Measurements from ENCODE around the gene PAQR6.

- TF ChIP-seq CTCF (IDR thresholded peaks at IDR 0.05) = no peak
- TF ChIP-seq POLR2A (IDR thresholded peaks at IDR 0.05) = no peak
Measured at GRCh38 chr1:156247460-156248322, at the start of gene PAQR6.

All from lower leg skin (tissue), 3 donors.